HS-27A (cell line): ENCODE data around the gene RAPH1.
"Not testable (repeated sequence)": the region's sequence is repeated elsewhere in the genome, so short reads cannot be mapped to it uniquely, and the experiment has no call there.

Experiments used
- DNase-seq: peaks from one replicate; pipeline ENCODE4 v3.0.0-alpha.2; 2012; ENCODE audit warnings: low read depth, missing footprints

The RAPH1 gene

GRCh38 chr2:203544402-203544801, 9.3 kb upstream of the RAPH1 start:
- DNase-seq = no peak

- DNase-seq = no peak
Measured at GRCh38 chr2:203543898-203544328, 8.8 kb upstream of the RAPH1 start.

GRCh38 chr2:203540598-203540997, 5.5 kb upstream of the RAPH1 start:
- DNase-seq = not testable (repeated sequence)

GRCh38 chr2:203538237-203538636, 3.1 kb upstream of the RAPH1 start:
- DNase-seq = not testable (repeated sequence)

GRCh38 chr2:203536586-203536951, 1.5 kb upstream of the RAPH1 start:
- not testable (repeated sequence) for DNase-seq

GRCh38 chr2:203535784-203536585, 884 bp upstream of the RAPH1 start:
- DNase-seq = no peak

GRCh38 chr2:203534621-203535077, 452 bp downstream of the RAPH1 start:
- no peak for DNase-seq

GRCh38 chr2:203533676-203534591, 1.2 kb downstream of the RAPH1 start:
- no peak for DNase-seq

- no peak for DNase-seq
Measured at GRCh38 chr2:203532957-203533658, 2.0 kb downstream of the RAPH1 start.

- DNase-seq = no peak
Measured at GRCh38 chr2:203527719-203528118, 7.4 kb downstream of the RAPH1 start.

- not testable (repeated sequence) for DNase-seq
Measured at GRCh38 chr2:203513268-203513667, 21.8 kb downstream of the RAPH1 start.

GRCh38 chr2:203510941-203511305, 24.2 kb downstream of the RAPH1 start:
- no peak for DNase-seq

- DNase-seq = no peak
Measured at GRCh38 chr2:203510256-203510940, 24.7 kb downstream of the RAPH1 start.

- DNase-seq = not testable (repeated sequence)
Measured at GRCh38 chr2:203503460-203503859, 31.6 kb downstream of the RAPH1 start.

- no peak for DNase-seq
Measured at GRCh38 chr2:203501873-203502272, 33.2 kb downstream of the RAPH1 start.

- DNase-seq = no peak
Measured at GRCh38 chr2:203500951-203501350, 34.1 kb downstream of the RAPH1 start.

GRCh38 chr2:203500297-203500696, 34.8 kb downstream of the RAPH1 start:
- no peak for DNase-seq

GRCh38 chr2:203498161-203498560, 36.9 kb downstream of the RAPH1 start:
- peak; percentile 9 for DNase-seq

- DNase-seq = no peak
Measured at GRCh38 chr2:203492965-203493364, 42.1 kb downstream of the RAPH1 start.

- no peak for DNase-seq
Measured at GRCh38 chr2:203490391-203490790, 44.7 kb downstream of the RAPH1 start.

GRCh38 chr2:203489531-203489930, 45.6 kb downstream of the RAPH1 start:
- no peak for DNase-seq
